ENCODE data around the gene ANKRD16.
A peak's percentile ranks its signal among the peaks of the same experiment; 100 is the strongest.
"Not testable (repeated sequence)": the region's sequence is repeated elsewhere in the genome, so short reads cannot be mapped to it uniquely, and the experiment has no call there.

ANKRD16 gene

DNA sequence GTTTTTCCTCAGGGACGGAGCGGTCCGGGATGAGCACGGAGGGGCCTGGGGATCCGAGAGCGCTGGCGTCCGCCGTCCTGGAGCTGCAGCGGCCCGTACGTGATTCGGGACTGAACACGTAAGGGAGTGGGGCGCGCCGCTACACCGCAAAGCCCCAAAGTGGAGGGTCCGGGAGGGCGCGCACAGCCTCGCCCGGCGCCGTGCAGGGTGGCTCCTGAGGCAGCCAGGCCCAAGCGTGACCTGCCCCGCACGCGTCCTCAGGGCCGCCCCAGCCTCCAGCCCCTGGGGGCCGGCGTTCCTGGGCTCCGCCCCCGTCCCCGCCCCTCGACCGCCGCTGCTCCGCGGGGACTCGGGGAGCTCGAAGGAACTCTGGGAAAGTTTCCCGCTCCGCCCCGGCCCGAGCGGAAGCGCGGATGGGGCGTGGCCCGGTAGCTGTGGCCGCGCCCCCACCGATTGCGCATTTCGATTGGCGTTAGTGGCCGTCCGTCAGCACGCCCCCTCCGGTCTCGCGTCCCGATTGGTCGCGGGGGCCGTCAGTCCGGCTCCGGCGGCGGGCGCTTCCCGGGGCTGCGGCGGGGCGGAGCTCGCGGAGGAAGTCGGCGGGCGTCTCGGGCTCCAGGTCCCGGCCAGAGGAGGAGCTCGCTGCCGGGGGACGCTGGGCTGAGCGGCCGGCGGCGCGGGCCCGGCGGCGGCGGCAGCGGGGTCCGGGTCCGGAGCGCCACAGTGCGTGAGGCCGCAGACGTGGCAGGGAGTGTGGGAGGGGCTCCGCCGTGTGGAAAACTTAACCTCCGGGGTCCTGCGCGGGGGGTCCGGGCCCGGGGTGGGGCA, at the start of gene ANKRD16, which contains the start of gene FBH1:
Gene ANKRD16 (minus strand): TSS at position 270 of the 828 bp plus-strand sequence. CDS start 539 bp downstream, outside the sequence.
Gene FBH1 (plus strand): TSS at position 620 of the 828 bp plus-strand sequence. CDS start 103 bp downstream, at position 723.
- DNase-seq (ENCODE audit: low read depth): peak; percentile 97

DNA sequence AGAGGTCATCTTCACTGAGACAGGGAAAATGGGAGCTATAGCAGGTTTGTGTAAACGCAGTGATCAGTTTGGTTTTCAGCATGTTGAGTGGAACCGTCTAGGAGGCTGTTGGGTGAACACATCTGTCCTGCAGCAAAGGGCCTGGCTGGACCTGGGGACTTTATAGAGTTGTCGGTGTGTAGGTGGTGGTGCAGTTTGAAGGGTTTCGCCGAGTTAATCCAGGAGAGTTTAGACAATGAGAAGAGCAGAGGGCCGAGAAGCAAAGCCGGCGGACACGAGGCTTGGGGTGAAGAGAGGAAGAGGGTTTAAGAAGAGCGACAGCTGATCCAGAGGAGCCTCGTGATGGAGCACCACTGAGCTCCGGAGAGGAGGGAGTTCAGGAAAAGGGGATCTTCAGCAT, 48.6 kb upstream of the ANKRD16 start:
- DNase-seq (ENCODE audit: low read depth): no peak

DNA sequence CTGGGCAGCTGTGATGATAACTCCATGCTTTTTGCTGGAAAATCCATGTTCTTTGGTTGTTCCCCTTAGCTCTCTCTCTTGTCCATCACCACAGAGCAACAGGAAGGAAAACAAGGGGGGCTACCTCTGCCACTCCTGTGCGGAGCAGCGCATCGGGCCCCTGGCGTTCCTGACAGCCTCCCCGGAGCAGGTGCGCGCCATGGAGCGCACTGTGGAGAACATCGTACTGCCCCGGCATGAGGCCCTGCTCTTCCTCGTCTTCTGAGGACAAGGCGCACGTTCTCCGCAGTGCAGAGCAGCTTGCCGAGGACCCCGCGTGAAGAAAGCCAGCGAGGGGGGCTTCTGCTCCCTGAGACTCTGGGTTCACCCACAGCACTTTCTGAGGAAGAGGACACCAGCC, 47.3 kb upstream of the ANKRD16 start:
- no peak for DNase-seq (ENCODE audit: low read depth)

DNA sequence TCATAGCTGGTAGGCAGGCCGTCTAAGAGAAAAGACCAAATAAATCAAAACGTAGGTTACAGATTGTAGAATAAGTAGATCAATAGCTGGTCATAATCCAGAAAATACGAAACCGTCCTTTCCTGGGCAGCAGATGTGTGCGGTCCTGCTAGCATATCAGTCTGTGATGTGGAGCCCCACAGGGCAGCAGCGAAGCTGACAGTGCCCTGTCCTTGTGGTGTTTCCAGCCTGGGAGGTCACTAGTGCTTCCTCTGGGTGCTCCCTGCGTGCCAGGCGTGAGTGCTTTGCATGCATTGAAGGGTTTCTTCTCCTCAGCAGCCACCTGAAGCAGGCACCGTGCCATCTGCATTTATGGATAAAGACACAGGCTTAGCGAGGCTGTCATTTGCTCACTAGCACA, 45.9 kb upstream of the ANKRD16 start:
- DNase-seq (ENCODE audit: low read depth): no peak

DNA sequence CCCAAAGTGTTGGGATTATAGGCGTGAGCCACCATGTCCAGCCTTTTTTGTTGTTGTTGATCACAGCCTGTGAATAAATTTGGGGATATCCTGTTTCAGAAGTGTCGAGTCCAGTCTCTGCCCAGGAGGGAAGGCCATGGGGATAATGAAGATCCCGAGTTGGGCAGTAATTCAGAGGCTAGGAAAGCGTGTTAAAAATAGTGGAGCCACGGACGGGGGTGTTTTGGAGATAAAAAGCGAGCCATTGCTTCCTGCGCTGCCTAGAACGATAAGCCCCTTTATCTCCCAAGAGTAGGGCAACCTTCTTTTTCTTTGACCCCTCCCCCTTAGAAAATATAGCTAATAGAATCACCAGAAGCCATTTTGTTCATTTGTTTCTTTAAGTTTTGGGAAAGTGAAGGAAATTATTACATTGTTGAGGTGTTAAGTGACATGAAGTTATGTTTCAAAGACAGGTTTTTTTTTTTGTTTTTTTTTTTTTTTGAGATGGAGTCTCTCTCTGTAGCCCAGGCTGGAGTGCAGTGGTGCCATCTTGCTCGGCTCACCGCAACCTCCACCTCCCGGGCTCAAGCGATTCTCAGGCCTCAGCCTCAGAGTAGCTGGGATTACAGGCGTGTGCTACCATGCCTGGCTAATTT, 44.3 kb upstream of the ANKRD16 start:
- DNase-seq (ENCODE audit: low read depth): no peak

DNA sequence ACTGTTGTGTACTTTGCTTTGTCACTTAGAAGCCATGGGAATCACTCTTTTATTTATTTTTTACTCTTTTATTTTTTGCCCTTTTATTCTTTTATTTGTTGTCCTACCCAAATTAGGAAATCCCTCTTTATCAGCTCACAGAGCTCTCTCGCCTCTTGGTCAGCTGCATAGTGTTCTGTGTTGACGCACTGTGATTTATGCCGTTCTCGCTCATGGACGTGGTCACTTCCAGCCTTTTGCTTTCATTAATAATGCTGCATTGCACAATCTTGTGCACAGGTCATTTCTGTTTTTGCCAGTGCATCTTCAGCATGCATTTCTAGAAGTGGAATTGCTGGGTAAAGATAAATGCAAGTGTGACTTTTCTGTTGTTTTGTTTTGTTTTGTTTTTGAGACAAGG, 42.7 kb upstream of the ANKRD16 start:
- no peak for DNase-seq (ENCODE audit: low read depth)

DNA sequence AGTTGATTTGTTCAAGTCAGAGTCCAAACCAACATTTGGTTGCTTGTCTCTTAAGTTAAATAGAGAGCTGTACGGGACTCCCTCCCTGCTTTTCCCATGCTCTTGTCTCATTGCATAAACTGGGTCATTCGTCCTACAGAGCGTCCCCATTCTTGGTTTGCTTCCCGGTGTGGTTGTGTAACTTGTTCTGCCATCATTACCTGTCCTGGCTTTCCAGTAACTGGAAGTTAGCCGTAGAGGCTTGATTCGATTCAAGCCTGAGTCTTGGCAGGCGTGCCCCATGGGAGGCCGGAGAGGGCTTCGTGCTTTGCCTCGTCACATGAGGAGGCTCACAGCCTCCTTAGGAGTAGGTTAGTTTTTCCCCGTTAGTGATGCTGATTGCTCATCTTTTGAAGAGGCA, 40.6 kb upstream of the ANKRD16 start:
- no peak for DNase-seq (ENCODE audit: low read depth)

DNA sequence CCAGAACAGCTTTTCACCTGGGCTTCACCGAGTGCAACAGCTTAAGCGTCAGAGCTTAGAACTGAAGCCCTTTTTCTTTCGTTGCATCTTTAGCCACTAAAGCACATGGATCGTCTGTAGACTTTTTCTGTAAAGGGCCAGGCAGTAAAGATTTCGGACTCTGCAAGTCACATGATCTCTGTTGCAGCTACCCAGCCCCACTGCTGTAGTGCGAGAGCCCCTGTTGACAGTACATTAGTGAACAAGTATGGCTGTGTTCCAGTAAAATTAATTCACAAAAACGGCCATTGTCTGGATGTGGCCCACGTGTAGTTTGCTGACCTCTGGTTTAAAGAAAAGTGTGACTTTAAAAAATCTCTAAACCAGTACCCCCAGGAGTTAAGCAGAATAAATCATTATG, 39.7 kb upstream of the ANKRD16 start:
- no peak for DNase-seq (ENCODE audit: low read depth)

DNA sequence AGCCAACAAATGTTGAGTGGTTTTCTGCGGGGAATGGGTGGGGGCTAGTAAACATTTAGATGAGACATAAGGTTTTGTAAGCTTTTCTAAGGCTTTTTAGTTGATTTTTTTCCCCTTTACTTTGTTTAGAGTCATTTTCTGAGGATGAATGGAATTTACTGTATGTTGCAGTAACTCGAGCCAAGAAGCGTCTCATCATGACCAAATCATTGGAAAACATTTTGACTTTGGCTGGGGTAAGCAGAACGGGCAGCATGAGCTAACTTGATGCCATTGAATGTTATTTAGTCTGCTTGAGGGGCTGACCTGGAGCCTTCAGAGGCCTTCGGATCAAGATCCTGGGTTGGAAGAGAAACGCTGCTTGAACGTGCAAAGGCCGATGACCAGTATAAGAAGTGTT, 37.6 kb upstream of the ANKRD16 start:
- no peak for DNase-seq (ENCODE audit: low read depth)

DNA sequence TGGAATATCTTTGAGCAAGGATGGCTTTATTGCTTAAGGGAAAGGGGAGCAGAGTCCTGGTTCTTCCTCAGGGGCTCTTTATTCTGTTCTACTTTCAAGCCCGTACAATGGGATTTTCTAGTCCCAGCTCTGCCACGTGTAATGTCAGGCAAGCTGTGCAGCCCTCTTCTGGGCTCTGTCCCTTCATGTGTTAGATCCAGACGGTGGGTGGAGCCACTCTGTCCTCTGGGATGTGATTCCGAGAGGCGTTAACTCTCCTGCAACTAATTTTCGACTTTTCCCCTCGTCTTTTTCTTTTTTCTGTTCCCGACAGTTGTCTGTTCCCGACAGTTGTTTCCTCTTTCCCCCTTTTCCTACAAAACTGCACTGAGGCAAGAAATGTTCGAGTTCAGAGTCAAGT, 35.2 kb upstream of the ANKRD16 start:
- DNase-seq (ENCODE audit: low read depth): no peak

DNA sequence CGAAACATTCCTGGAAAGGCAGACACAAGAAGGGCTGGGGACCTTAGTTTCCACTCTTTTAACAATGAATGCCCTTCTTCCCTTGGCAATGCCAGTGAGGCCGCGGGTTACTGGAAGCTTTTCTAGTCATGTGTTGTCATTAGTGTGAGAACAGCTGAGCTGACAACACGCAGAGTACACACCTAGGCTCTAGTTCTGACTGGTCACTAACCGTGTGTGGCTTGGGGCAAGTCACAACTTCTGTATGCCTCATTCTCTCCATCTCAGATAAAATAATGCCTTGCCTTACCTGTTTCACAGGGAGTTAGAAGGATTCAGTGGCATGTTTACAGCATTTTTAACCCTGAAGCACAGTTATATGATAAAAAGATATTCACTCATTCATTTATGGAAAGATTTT, 32.1 kb upstream of the ANKRD16 start:
- DNase-seq (ENCODE audit: low read depth): no peak

DNA sequence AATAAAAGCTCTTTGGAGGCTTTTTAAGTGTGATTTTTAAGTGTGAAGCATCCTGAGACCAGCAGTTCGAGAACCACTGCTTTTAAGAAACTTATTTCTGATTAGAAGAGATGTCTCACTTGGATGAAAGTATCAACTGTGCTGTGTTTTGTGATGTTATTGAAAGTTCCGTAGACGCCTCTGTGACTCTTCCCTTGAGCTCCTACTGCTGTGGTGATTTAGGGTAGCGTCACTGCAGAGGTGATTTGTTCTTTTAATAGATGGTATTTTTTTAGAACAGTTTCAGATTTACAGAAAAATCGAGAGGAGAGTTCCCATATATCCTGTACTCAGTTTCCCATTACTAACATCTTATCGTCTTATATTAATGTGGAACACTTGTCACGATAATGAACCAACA, 29.9 kb upstream of the ANKRD16 start:
- no peak for DNase-seq (ENCODE audit: low read depth)

DNA sequence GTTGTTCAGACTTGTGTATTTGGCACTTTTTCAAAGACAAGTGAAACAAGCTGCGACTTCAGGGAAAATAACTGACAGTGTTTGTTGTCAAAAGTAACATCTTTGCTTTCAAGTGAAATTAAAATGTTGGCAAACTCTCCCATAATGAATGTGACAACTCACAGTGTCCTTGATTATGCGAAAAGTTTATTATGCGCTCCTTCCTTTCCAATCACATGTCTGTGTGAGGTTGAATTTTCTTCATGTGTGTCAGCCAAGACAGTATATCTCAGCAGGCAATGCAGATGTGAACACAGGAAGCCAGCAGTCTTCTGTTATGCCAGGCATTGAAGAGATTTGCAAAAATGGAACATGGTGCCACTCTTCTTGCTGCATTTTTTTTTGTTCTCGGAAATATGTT, 29.1 kb upstream of the ANKRD16 start:
- no peak for DNase-seq (ENCODE audit: low read depth)

DNA sequence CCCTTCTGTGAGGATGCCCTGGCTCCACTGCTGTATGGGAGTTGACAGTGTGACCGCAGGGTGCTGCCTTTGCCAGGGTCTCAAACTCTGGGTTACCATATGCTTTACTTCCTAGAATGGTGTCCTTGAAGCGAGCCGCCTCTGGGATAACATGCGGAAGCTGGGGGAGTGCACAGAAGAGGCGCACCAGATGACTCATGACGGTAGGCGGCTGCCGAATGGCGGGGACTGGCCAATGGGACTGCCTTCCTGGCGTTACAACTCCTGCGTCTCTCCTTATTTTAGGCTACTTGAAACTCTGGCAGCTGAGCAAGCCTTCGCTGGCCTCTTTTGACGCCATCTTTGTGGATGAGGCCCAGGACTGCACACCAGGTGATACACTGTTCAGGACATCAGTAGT, 27.6 kb upstream of the ANKRD16 start:
- no peak for DNase-seq (ENCODE audit: low read depth)

DNA sequence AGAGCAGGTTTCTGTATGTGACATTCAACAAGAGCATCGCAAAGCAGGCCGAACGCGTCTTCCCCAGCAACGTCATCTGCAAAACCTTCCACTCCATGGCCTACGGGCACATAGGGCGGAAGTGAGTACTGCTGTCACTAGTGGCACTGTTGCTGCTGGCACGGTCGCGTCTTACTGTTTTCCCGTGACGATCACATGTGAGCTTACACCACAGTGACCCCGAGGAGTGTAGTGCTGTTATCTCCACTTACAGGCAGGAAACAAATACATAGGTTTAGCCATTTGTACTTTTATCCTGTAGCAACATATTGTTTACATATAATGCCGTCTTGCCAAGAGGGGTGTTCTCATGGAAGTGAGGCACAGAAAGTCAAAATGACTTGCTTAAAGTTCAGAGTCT, 25.8 kb upstream of the ANKRD16 start:
- DNase-seq (ENCODE audit: low read depth): no peak

DNA sequence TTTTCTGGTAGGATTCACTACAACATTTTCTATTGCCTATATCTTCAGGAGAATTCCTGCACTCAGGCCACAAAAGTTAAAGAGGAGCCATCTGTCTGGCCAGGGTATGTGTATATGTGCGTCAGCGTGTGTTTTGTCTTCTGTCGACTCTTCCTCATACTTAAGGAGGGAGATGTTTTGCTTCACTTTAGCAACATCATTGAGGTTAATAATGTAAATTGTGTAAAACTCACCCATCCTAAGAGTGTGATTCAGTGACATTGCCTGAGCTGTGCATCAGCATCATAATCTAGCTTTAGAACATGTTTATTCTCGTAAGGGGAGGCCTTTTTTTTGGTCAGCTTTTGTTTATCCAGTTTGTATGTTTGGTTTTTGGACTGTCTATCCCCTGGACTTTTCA, 24.0 kb upstream of the ANKRD16 start:
- DNase-seq (ENCODE audit: low read depth): no peak

DNA sequence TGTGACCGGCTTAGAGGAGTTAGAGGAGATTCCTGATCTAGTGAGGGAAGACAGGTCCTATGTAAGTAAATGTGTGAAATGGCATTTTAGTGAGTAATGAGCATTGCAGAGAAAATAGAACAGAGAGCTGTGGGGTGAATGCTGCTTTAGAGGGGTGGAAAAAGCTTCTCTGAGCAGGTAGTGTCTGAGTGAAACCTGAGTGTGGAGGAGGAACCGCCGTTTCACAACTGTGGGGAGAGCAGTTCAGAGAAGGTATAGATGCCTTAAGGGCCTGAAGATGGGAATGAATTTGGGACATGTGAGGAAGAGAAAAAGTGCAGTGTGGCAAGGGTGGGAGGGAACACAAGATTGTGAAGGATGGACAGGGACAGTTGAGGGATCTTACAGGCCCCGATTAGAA, 22.0 kb upstream of the ANKRD16 start:
- DNase-seq (ENCODE audit: low read depth): no peak

DNA sequence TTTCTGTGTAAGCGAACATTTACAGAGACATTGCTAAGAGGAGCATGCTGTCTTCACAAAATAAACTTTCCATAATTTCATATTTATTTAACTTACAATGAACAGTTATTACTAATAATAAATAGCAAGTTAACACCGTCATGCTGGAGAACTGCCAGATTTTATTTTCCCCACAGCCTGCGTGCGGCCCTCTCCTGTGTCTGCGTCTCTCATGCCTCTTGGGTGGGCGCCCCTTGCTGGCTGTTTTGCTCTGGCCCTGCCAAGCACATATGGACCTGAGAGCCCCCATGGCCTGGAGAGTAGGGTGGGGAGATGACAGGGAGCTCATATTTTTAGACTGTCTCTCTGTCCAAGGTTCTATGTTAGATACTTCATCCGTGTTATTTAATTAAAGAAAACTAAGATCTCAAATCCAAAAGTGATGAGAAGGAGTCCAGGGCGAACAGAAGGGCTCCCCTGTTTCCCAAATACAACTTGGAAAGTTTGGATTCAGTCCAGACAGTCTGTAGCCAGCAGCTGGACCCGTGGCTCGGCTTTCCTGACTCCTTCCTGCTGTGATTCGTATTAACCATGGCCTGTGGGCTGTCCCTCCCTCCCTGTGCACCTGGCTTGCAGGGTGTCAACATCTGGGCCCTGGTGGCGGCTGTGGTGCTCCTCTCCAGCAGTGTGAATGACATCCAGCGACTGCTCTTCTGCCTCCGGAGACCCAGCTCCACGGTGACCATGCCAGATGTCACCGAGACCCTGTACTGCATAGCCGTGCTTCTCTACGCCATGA, 20.8 kb upstream of the ANKRD16 start:
- no peak for DNase-seq (ENCODE audit: low read depth)

DNA sequence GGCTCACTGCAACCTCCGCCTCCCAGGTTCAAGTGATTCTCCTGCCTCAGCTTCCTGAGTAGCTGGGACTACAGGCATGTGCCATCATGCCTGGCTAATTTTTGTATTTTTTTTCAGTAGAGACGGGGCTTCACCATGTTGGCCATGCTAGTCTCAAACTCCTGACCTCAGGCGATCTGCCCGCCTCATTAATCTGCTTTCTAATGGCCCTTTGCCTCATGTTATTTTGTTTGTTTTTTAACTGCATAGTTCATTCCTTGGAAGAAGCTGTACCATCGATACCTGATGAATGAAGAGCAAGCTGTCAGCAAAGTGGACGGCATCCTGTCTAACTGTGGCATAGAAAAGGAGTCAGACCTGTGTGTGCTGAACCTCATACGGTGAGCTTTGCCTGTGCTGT, 19.0 kb upstream of the ANKRD16 start:
- DNase-seq (ENCODE audit: low read depth): not testable (repeated sequence)

DNA sequence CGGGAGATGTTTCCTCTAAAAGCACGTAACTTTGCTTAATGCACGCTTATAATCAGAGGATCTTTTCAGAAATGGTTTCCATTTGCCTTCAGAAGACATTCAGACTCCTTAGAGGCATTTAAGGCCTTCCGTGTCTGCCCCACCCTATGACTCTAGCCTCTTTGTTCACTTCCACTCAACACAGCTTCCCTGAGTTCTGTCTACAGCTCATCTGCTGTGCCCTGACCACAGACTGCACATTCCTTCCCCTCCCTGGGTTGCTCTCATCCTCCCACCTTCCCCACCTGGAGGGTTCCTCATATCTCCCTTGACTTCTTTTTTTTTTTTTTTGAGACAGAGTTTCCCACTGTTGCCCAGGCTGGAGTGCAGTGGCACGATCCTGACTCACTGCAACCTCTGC, 17.0 kb upstream of the ANKRD16 start:
- DNase-seq (ENCODE audit: low read depth): no peak

DNA sequence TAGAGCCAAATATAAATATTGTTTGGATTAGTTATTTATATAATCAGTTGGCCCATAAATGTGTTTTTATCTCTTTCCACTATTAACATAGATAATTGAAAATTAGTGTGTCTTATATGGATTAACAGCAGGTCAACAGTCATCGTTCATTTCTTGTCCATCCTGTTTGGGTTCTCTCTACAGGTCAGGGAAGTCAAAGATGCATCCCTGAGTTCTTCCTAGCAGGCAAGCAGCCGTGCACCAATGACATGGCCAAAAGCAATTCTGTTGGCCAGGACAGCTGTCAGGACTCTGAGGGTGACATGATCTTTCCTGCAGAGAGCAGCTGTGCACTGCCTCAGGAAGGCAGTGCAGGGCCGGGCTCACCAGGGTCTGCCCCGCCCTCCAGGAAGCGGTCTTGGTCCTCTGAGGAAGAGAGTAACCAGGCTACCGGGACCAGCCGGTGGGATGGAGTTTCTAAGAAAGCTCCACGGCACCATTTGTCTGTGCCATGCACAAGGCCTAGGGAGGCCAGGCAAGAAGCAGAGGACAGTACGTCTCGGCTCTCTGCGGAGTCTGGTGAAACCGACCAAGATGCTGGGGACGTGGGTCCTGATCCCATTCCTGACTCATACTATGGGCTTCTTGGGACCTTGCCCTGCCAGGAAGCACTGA, 16.3 kb upstream of the ANKRD16 start:
- DNase-seq (ENCODE audit: low read depth): no peak

DNA sequence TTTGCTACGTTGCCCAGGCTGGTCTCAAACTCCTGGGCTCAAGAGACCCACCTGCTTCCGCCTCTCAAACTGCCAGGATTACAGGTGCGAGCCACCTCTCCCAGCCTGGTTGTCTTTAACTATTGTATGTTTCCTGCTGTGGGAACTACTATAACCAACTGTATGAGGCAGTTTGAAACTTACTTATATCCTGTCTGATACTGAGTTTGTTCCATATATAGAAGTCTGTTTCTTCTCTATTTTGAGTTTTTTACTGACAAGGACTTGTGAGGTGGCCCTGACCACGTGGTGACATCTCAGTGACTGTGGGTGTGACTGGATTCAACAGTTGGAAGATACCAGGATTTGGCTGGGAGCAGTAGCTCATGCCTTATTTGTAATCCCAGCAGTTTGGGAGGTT, 14.5 kb upstream of the ANKRD16 start:
- no peak for DNase-seq (ENCODE audit: low read depth)
